Astrocyte (in vitro differentiated cells and primary cell): ENCODE results near the gene IQCH.

Source experiments
- CTCF ChIP-seq: IDR thresholded peaks from 2 replicates; pipeline ENCODE4 v1.5.1; 2011; ENCODE audit warnings: low read depth, mild to moderate bottlenecking, inconsistent platforms, low read length, moderate library complexity; ENCODE audit not compliant: insufficient read depth
- EZH2 ChIP-seq: IDR thresholded peaks from 2 replicates; pipeline ENCODE4 v1.6.1; 2012; ENCODE audit warnings: mild to moderate bottlenecking, low read length, inconsistent platforms; ENCODE audit not compliant: insufficient read depth

GRCh38 chr15:67405208-67406191 is 150.9 kb downstream of the IQCH start:
- TF ChIP-seq CTCF: no peak
- no peak for TF ChIP-seq EZH2
